ENCODE measurements around the gene GANC.

GANC gene

DNA sequence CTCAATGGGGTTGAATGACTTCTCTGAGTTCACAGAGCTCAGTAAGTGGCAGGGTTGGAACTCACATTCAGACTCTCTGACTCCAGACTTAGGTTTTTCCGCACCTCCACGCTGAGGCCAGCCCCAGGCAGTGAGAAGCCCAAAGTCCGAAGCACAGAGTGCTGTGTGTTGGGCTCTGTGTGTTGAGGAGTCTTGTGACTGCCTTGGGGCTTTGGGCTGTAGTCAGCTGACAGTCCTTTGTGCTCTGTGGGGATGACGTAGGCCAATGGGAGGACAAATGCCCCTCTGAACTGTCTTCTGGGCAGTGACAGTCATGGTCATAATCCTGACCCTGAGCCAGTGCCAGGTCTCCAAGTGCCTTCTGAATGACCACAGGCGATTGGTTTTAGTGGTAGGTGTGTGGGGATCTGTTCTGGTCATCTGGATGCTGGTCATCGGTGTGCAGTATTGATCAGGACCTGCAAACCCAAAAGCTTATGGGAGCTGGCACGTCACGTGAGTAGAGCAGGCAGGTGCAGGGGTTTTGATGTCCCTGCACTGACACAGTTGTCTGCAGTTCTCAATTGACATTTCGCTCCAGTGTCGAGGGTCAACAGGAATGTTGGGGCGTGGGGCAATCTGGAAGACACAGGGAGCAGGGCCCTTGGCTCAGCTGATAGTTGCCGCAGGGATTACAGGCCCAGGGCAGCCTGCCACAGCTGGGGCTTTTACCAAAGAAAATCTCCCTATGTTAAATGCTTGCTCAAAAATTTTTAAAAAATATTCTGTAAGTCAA is 131.6 kb downstream of the GANC start:
- peak overlapping the region in 1 of 11 experiments; percentile 6; a peak in 1 of 22 replicates for H3K4me2 ChIP-seq
- H3K36me3 ChIP-seq: peaks cover 0 to 7% (median 0%) of the 10 kb centered on the region in 11 experiments; a peak in 5 of 22 replicates
- H3K27me3 ChIP-seq: no peaks in the 10 kb centered on the region
- peaks cover 0 to 4% (median 0%) of the 10 kb centered on the region in 11 experiments; a peak in 1 of 22 replicates for H3K9me3 ChIP-seq (replicated peaks in 1 of 11)
- no peak overlapping the region for H3K9ac ChIP-seq
- no peaks in the 10 kb centered on the region; a peak in 1 of 22 replicates for H4K20me1 ChIP-seq
- H3K4me3 ChIP-seq: no peak overlapping the region
- peaks cover 37 to 43% (median 41%) of the 10 kb centered on the region in 10 experiments for H3K4me1 ChIP-seq
- no peak overlapping the region for H3K27ac ChIP-seq
- TF ChIP-seq Cebpa-rat (IDR thresholded peaks at IDR 0.05): no peak

GRCh38 chr15:42405863-42406482 is 133.0 kb downstream of the GANC start:
- no peak overlapping the region for H3K27ac ChIP-seq
- H3K36me3 ChIP-seq: peaks cover 5 to 19% (median 11%) of the 10 kb centered on the region in 11 experiments
- H4K20me1 ChIP-seq: peaks cover 0 to 10% (median 0%) of the 10 kb centered on the region in 11 experiments; a peak in 1 of 22 replicates
- peaks cover 0 to 4% (median 0%) of the 10 kb centered on the region in 11 experiments; a peak in 1 of 22 replicates for H3K9me3 ChIP-seq (replicated peaks in 1 of 11)
- no peak overlapping the region for H3K9ac ChIP-seq
- no peak overlapping the region for H3K4me2 ChIP-seq
- no peak overlapping the region for H3K4me3 ChIP-seq
- no peak for TF ChIP-seq Cebpa-rat (IDR thresholded peaks at IDR 0.05)
- H3K4me1 ChIP-seq: peaks cover 28 to 37% (median 29%) of the 10 kb centered on the region in 10 experiments
- no peaks in the 10 kb centered on the region for H3K27me3 ChIP-seq
